Fibroblast of skin of back (primary cell): ENCODE data around the gene SCAI.
A peak's percentile ranks its signal among the peaks of the same experiment; 100 is the strongest.
"Not testable (repeated sequence)": the region's sequence is repeated elsewhere in the genome, so short reads cannot be mapped to it uniquely, and the experiment has no call there.

Experiments used
- DNase-seq: peaks from one replicate; pipeline ENCODE4 v3.0.0-alpha.2; 2013

SCAI gene

GRCh38 chr9:125012013-125012412, 131.3 kb downstream of the SCAI start:
- DNase-seq: not testable (repeated sequence)

GRCh38 chr9:125008599-125008998, 134.7 kb downstream of the SCAI start:
- no peak for DNase-seq

GRCh38 chr9:125003332-125003731, 140.0 kb downstream of the SCAI start:
- no peak for DNase-seq

- no peak for DNase-seq
Observed at GRCh38 chr9:124983698-124984097, 159.6 kb downstream of the SCAI start.

GRCh38 chr9:124980431-124980830, 162.9 kb downstream of the SCAI start:
- no peak for DNase-seq

- DNase-seq: peak; percentile 37
Observed at GRCh38 chr9:124975131-124975530, 168.2 kb downstream of the SCAI start.

GRCh38 chr9:124973807-124974206, 169.5 kb downstream of the SCAI start:
- no peak for DNase-seq

GRCh38 chr9:124972241-124972770, 171.0 kb downstream of the SCAI start:
- no peak for DNase-seq

GRCh38 chr9:124969401-124969800, 173.9 kb downstream of the SCAI start:
- no peak for DNase-seq

- no peak for DNase-seq
Observed at GRCh38 chr9:124968238-124968637, 175.1 kb downstream of the SCAI start.

GRCh38 chr9:124965775-124966568, 177.4 kb downstream of the SCAI start:
- peak; percentile 48 for DNase-seq

- DNase-seq: no peak
Observed at GRCh38 chr9:124964604-124965003, 178.7 kb downstream of the SCAI start.

- peak; percentile 14 for DNase-seq
Observed at GRCh38 chr9:124964056-124964455, 179.3 kb downstream of the SCAI start.

GRCh38 chr9:124960409-124960752, 182.9 kb downstream of the SCAI start:
- DNase-seq: peak; percentile 62

GRCh38 chr9:124959671-124960408, 183.5 kb downstream of the SCAI start:
- peak; percentile 72 for DNase-seq

- no peak for DNase-seq
Observed at GRCh38 chr9:124954255-124954654, 189.1 kb downstream of the SCAI start.

- DNase-seq: no peak
Observed at GRCh38 chr9:124950050-124950718, 193.1 kb downstream of the SCAI start.

- DNase-seq: no peak
Observed at GRCh38 chr9:124949387-124949786, 193.9 kb downstream of the SCAI start.

- no peak for DNase-seq
Observed at GRCh38 chr9:124947727-124948391, 195.5 kb downstream of the SCAI start.

- DNase-seq: no peak
Observed at GRCh38 chr9:124946167-124946566, 197.2 kb downstream of the SCAI start.

GRCh38 chr9:124941679-124942561, 201.4 kb downstream of the SCAI start:
- peak; percentile 56 for DNase-seq
